Stimulated activated CD4-positive, alpha-beta T cell treated with anti-CD3 and anti-CD28 coated beads, Interleukin-15, amount 100 ng/mL, for 24 hours (primary cell): ENCODE measurements around the gene SH3PXD2A.
"Not testable (repeated sequence)": the region's sequence is repeated elsewhere in the genome, so short reads cannot be mapped to it uniquely, and the experiment has no call there.

ENCODE experiments used
- DNase-seq: peaks from one replicate; pipeline ENCODE4 v3.0.0-alpha.2; 2020

Gene SH3PXD2A

GRCh38 chr10:103633846-103634245 lies 221.5 kb downstream of the SH3PXD2A start:
- no peak for DNase-seq

GRCh38 chr10:103632871-103633270 lies 222.5 kb downstream of the SH3PXD2A start:
- DNase-seq: not testable (repeated sequence)

GRCh38 chr10:103632247-103632642 lies 223.1 kb downstream of the SH3PXD2A start:
- DNase-seq: no peak

- DNase-seq: no peak
These were observed 225.2 kb downstream of the SH3PXD2A start for GRCh38 chr10:103630156-103630555.

GRCh38 chr10:103629581-103629980 lies 225.8 kb downstream of the SH3PXD2A start:
- DNase-seq: no peak

- DNase-seq: no peak
These were observed 227.5 kb downstream of the SH3PXD2A start for GRCh38 chr10:103627893-103628292.

GRCh38 chr10:103627111-103627892 lies 228.1 kb downstream of the SH3PXD2A start:
- no peak for DNase-seq

GRCh38 chr10:103626178-103626577 lies 229.2 kb downstream of the SH3PXD2A start:
- no peak for DNase-seq

GRCh38 chr10:103622935-103623574 lies 232.3 kb downstream of the SH3PXD2A start:
- no peak for DNase-seq

- no peak for DNase-seq
These were observed 233.1 kb downstream of the SH3PXD2A start for GRCh38 chr10:103622286-103622685.

- DNase-seq: no peak
These were observed 233.6 kb downstream of the SH3PXD2A start for GRCh38 chr10:103621783-103622125.

- DNase-seq: no peak
These were observed 234.2 kb downstream of the SH3PXD2A start for GRCh38 chr10:103620891-103621782.

- no peak for DNase-seq
These were observed 235.0 kb downstream of the SH3PXD2A start for GRCh38 chr10:103620352-103620740.

GRCh38 chr10:103619424-103620351 lies 235.7 kb downstream of the SH3PXD2A start:
- DNase-seq: no peak

- no peak for DNase-seq
These were observed 236.6 kb downstream of the SH3PXD2A start for GRCh38 chr10:103618575-103619423.

- no peak for DNase-seq
These were observed 237.6 kb downstream of the SH3PXD2A start for GRCh38 chr10:103617602-103618385.

GRCh38 chr10:103616705-103617601 lies 238.4 kb downstream of the SH3PXD2A start:
- no peak for DNase-seq

- no peak for DNase-seq
These were observed 240.8 kb downstream of the SH3PXD2A start for GRCh38 chr10:103614306-103615158.
